GM19463 (cell line): ENCODE data around the gene WBP1L.
"Not testable (repeated sequence)": the region's sequence is repeated elsewhere in the genome, so short reads cannot be mapped to it uniquely, and the experiment has no call there.

Experiments
- ATAC-seq: cut with Tn5 transposase; IDR thresholded peaks from one replicate; pipeline ENCODE4 v1.9.1; 2021; ENCODE audit warnings: mild to moderate bottlenecking, moderate library complexity; ENCODE audit not compliant: unreplicated experiment

Gene WBP1L

GRCh38 chr10:102832987-102833386 lies 89.2 kb downstream of the WBP1L start:
- no peak for ATAC-seq

- ATAC-seq: no peak
Measured at GRCh38 chr10:102834143-102834542, 90.4 kb downstream of the WBP1L start.

GRCh38 chr10:102835007-102835482 lies 91.3 kb downstream of the WBP1L start:
- no peak for ATAC-seq

GRCh38 chr10:102837230-102837721 lies 93.5 kb downstream of the WBP1L start, which contains the start of gene CYP17A1:
Gene CYP17A1, minus strand, starts transcription at chr10:102837413. Its CDS starts 52 bp downstream, at chr10:102837361.
- ATAC-seq: no peak

DNA sequence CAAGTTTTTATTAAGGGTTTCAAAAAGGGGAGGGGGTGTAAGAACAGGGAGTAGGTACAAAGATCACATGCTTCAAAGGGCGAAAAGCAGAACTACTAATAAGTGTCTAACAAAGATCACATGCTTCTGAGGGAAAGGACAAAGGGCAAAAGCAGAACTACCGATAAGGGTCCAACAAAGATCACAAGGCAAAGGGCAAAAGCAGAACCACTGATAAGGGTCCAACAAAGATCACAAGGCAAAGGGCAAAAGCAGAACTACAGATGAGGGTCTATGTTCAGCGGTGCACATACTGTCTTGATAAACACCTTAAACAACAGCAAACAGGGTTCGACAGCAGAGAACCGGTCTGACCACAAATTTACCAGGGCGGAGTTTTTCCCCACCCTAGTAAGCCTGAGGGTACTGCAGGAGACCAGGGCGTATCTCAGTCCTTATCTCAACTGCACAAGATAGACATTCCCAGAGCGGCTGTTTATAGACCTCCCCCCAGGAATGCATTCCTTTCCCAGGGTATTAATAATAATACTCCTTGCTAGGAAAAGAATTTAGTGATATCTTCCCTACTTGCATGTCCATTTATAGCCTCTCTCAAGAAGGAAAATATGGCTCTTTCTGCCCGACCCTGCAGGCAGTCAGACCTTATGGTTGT lies 94.7 kb downstream of the WBP1L start:
- not testable (repeated sequence) for ATAC-seq

GRCh38 chr10:102841827-102842345 lies 98.1 kb downstream of the WBP1L start:
- ATAC-seq: no peak

GRCh38 chr10:102843139-102843538 lies 99.4 kb downstream of the WBP1L start:
- not testable (repeated sequence) for ATAC-seq

GRCh38 chr10:102844190-102844776 lies 100.5 kb downstream of the WBP1L start:
- not testable (repeated sequence) for ATAC-seq

- ATAC-seq: no peak
Measured at GRCh38 chr10:102845352-102845902, 101.7 kb downstream of the WBP1L start.

- ATAC-seq: no peak
Measured at GRCh38 chr10:102850025-102850518, 106.3 kb downstream of the WBP1L start.

GRCh38 chr10:102853237-102853636 lies 109.5 kb downstream of the WBP1L start:
- not testable (repeated sequence) for ATAC-seq

GRCh38 chr10:102855731-102856436 lies 112.1 kb downstream of the WBP1L start:
- ATAC-seq: not testable (repeated sequence)

- ATAC-seq: no peak
Measured at GRCh38 chr10:102856758-102857424, 113.1 kb downstream of the WBP1L start.

- no peak for ATAC-seq
Measured at GRCh38 chr10:102859911-102860310, 116.2 kb downstream of the WBP1L start.

- ATAC-seq: no peak
Measured at GRCh38 chr10:102863660-102864059, 119.9 kb downstream of the WBP1L start.

GRCh38 chr10:102865620-102866019 lies 121.9 kb downstream of the WBP1L start:
- no peak for ATAC-seq
